B cell (primary cell): Measurements from ENCODE around the gene TRIM54.

ENCODE experiments used
- EZH2 ChIP-seq: IDR thresholded peaks from 2 replicates; pipeline ENCODE4 v1.6.1; 2012; ENCODE audit warnings: borderline replicate concordance, low read depth, mild to moderate bottlenecking, moderate library complexity, low read length; ENCODE audit not compliant: insufficient read depth, poor library complexity, severe bottlenecking
- TF ChIP-seq, protein P1 (sequence below): fragments of 200-600 bp; IDR thresholded peaks from one replicate; pipeline ENCODE4 v1.8.0; 2022; ENCODE audit warnings: antibody characterized with exemption, mild to moderate bottlenecking

DNA sequence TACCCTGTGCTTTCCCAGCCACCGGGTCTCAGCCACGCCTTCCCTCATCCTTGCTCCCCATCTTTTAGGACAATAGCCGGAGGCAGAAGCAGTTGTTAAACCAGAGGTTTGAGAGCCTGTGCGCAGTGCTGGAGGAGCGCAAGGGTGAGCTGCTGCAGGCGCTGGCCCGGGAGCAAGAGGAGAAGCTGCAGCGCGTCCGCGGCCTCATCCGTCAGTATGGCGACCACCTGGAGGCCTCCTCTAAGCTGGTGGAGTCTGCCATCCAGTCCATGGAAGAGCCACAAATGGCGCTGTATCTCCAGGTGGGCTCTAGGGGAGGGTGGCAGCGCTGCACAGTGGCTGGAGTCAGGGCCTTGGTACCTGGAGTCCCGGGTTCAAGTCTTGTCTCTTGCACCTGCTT lies 23.3 kb downstream of the TRIM54 start:
- TF ChIP-seq, protein P1, sequence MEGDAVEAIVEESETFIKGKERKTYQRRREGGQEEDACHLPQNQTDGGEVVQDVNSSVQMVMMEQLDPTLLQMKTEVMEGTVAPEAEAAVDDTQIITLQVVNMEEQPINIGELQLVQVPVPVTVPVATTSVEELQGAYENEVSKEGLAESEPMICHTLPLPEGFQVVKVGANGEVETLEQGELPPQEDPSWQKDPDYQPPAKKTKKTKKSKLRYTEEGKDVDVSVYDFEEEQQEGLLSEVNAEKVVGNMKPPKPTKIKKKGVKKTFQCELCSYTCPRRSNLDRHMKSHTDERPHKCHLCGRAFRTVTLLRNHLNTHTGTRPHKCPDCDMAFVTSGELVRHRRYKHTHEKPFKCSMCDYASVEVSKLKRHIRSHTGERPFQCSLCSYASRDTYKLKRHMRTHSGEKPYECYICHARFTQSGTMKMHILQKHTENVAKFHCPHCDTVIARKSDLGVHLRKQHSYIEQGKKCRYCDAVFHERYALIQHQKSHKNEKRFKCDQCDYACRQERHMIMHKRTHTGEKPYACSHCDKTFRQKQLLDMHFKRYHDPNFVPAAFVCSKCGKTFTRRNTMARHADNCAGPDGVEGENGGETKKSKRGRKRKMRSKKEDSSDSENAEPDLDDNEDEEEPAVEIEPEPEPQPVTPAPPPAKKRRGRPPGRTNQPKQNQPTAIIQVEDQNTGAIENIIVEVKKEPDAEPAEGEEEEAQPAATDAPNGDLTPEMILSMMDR: no peak
- no peak for TF ChIP-seq EZH2
